OCI-LY3 (cell line): ENCODE results near the gene QSER1.

ENCODE experiments used
- H2AFZ ChIP-seq: fragments of 200-600, 300-600 bp; shearing (Covaris generic); 2 replicates; pipeline ENCODE4 v1.6.0; 2014; ENCODE audit warnings: antibody characterized with exemption, low read depth, low read length
- H3K27ac ChIP-seq: fragments of 200-600, 300-600 bp; sonication (generic); 2 replicates; pipeline ENCODE4 v1.5.1; 2014; ENCODE audit warnings: mild to moderate bottlenecking, low read length, moderate library complexity, mixed read lengths
- H3K27me3 ChIP-seq: fragments of 200-600, 300-600 bp; sonication (generic); 2 replicates; pipeline ENCODE4 v1.6.1; 2014; ENCODE audit warnings: low read depth, low read length, mixed read lengths
- H3K36me3 ChIP-seq: fragments of 200-600, 300-600 bp; sonication (generic); replicated peaks from 2 replicates; pipeline ENCODE3; 2014; ENCODE audit warnings: low read depth, low read length, mixed read lengths
- H3K4me1 ChIP-seq: fragments of 300-600, 200-600 bp; sonication (generic); 2 replicates; pipeline ENCODE4 v1.6.1; 2014; ENCODE audit warnings: low read length, mixed read lengths
- H3K4me2 ChIP-seq: fragments of 200-600, 300-600 bp; sonication (generic); 2 replicates; pipeline ENCODE4 v1.6.1; 2014; ENCODE audit warnings: low read length, mixed read lengths
- H3K4me3 ChIP-seq: fragments of 300-600, 200-600 bp; sonication (generic); 2 replicates; pipeline ENCODE4 v1.5.1; 2014; ENCODE audit warnings: antibody characterized with exemption, mild to moderate bottlenecking, low read length, moderate library complexity
- H3K79me2 ChIP-seq: fragments of 300-600, 200-600 bp; shearing (Covaris generic); 2 replicates; pipeline ENCODE4 v1.6.1; 2014; ENCODE audit warnings: mild to moderate bottlenecking, low read length, mixed read lengths
- H3K9ac ChIP-seq: fragments of 300-600, 200-600 bp; shearing (Covaris generic); 2 replicates; pipeline ENCODE4 v1.6.0; 2014; ENCODE audit warnings: mild to moderate bottlenecking, low read length, moderate library complexity
- H3K9me3 ChIP-seq: fragments of 200-600, 300-600 bp; shearing (Covaris generic); 2 replicates; pipeline ENCODE4 v1.6.1; 2014; ENCODE audit warnings: low read length, mixed read lengths; ENCODE audit not compliant: insufficient read depth
- H4K20me1 ChIP-seq: fragments of 200-600, 300-600 bp; sonication (generic); 2 replicates; pipeline ENCODE4 v1.6.1; 2016; ENCODE audit warnings: low read length, mixed read lengths; ENCODE audit not compliant: insufficient read depth
- EZH2phosphoT487 ChIP-seq: fragments of 200-600 bp; shearing (Covaris generic); IDR thresholded peaks from 2 replicates; pipeline ENCODE4 v1.6.1; 2018; ENCODE audit warnings: antibody characterized with exemption, mixed run types, low read depth
- TF ChIP-seq, protein P1 (sequence below): fragments of 200-600, 300-600 bp; sonication (generic); IDR thresholded peaks from 2 replicates; pipeline ENCODE4 v1.5.1; 2014; ENCODE audit warnings: antibody characterized with exemption, low read length, low read depth

Gene QSER1

DNA sequence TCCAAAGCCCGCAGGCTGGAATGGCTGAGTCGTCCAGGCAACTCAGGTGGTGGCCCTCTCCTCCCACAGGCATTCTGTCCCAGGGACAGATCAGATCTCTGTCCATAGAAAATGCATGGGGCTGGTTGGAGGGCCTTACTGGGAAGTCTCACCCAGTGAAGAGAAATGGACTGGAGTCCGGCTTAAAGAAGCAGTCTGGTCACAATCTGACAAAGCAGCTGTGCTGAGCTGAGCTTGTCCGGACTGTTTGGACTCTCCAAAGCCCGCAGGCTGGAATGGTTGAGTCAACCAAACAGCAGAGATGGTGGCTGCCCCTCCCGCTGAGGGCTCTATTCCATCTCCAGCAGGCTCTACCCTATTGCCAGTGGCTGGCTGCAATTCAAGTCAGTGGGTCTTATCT lies 108.7 kb downstream of the QSER1 start:
- Histone ChIP-seq H3K9ac (no peak overlapping the region), H3K4me1 (no peaks in the 10 kb centered on the region), H3K4me3 (no peak overlapping the region), H4K20me1 (no peaks in the 10 kb centered on the region), H3K27me3 (0 out of 2 replicates have a peak, but pooled peaks cover 6% of the 10 kb centered on the region), H3K36me3 (no peaks in the 10 kb centered on the region), H3K79me2 (no peaks in the 10 kb centered on the region), H3K9me3 (no peaks in the 10 kb centered on the region), H3K4me2 (no peak overlapping the region), H3K27ac (no peak overlapping the region), H2AFZ (no peak overlapping the region)
- TF ChIP-seq, protein P1, sequence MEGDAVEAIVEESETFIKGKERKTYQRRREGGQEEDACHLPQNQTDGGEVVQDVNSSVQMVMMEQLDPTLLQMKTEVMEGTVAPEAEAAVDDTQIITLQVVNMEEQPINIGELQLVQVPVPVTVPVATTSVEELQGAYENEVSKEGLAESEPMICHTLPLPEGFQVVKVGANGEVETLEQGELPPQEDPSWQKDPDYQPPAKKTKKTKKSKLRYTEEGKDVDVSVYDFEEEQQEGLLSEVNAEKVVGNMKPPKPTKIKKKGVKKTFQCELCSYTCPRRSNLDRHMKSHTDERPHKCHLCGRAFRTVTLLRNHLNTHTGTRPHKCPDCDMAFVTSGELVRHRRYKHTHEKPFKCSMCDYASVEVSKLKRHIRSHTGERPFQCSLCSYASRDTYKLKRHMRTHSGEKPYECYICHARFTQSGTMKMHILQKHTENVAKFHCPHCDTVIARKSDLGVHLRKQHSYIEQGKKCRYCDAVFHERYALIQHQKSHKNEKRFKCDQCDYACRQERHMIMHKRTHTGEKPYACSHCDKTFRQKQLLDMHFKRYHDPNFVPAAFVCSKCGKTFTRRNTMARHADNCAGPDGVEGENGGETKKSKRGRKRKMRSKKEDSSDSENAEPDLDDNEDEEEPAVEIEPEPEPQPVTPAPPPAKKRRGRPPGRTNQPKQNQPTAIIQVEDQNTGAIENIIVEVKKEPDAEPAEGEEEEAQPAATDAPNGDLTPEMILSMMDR: no peak

DNA sequence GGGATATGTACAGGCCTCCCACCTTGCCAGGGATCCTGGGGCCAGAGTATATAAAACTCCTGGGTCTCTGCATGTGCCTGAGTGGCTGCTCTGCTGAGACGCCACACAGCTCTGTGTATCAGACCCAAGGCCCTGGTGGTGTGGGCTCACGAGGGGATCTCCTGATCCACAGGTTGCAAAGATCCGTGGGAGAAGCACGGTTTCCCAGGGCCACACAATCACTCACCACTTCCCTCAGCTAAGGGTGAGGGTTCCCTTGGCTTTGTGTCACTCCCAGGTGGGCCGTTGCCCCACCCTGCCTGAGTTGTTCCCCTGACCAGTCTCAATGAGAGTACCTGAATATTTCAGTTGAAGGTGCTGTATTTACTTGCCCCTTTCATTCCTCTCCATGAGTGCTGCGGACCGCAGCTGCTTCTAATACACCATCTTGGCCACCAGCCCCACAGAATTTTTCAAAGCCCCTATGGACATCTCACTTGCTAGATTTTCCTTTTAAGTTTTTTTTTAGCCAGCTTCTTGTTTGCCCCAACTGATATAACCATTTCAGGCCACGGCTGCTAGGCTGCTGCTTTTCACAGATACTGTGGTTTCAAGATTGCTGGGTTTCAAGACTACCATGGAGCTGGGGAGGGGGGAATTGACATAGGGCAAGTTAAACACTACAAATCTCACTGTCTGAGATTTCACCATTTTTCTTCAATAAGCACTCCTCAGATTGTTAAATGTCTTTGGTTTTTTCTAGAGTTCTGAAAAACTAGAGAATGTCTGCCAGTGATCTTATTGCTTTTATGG lies 109.3 kb downstream of the QSER1 start:
- H3K4me1 ChIP-seq: no peaks in the 10 kb centered on the region
- no peak overlapping the region for H3K27ac ChIP-seq
- no peak overlapping the region for H3K4me3 ChIP-seq
- no peak overlapping the region for H3K9ac ChIP-seq
- TF ChIP-seq, protein P1: no peak
- no peak for TF ChIP-seq EZH2phosphoT487
- H3K79me2 ChIP-seq: no peaks in the 10 kb centered on the region
- H2AFZ ChIP-seq: no peak overlapping the region
- no peak overlapping the region for H3K4me2 ChIP-seq
- no peaks in the 10 kb centered on the region for H3K27me3 ChIP-seq
- H3K36me3 ChIP-seq: no peaks in the 10 kb centered on the region
- H4K20me1 ChIP-seq: no peaks in the 10 kb centered on the region
- H3K9me3 ChIP-seq: no peaks in the 10 kb centered on the region

DNA sequence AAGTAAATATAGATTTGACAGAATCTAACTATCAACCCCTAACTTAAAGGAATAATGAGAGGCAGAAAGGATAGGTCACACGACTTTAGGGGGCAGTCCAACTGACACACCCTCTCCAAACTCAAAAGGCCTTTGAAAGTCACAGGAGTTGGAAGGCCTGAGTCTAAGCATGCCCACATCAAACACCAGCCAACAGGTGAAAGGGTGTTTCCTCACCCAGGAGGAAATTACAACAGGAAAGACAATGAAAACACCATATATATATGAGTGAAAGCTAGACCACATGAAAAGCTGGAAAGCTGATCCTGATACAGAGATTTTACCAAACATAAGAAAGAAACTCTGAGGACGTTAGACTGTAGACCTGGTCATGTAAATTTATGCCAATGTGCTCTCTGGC lies 112.6 kb downstream of the QSER1 start:
- H2AFZ ChIP-seq: no peak overlapping the region

DNA sequence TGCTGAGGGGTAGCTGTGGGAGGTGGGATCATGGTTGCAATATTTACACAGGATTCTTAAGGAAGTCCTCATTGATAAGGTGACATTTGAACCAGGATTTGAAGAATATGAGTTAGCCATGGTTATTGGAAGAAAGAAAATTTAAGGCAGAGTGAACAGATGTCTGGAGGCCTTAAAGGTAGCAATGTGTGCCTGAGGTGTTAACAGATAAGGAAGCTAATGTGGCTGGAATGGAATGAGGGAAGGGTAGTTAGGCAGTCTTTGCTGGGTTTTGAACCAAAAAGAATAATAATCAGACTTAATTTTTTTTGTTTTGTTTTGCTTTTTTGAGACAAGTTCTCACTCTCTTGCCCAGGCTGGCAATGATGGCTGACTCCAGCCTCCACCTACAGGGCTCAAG lies 113.4 kb downstream of the QSER1 start:
- Histone ChIP-seq H3K79me2 (no peaks in the 10 kb centered on the region), H3K4me2 (no peak overlapping the region), H4K20me1 (no peaks in the 10 kb centered on the region), H3K9me3 (no peaks in the 10 kb centered on the region), H3K27ac (no peak overlapping the region), H3K4me1 (peaks cover 3% of the 10 kb centered on the region), H3K27me3 (peaks cover 7% of the 10 kb centered on the region; the same call in 1 of the 2 replicates), H3K9ac (no peak overlapping the region), H3K4me3 (no peak overlapping the region), H3K36me3 (no peaks in the 10 kb centered on the region), H2AFZ (no peak overlapping the region)
- TF ChIP-seq EZH2phosphoT487: no peak
- TF ChIP-seq, protein P1: no peak

More for the DNA sequence above, 112.6 kb downstream of the QSER1 start:
- no peak overlapping the region for H3K4me2 ChIP-seq
- H3K27me3 ChIP-seq: peaks cover 4% of the 10 kb centered on the region; the same call in 1 of the 2 replicates
- H3K4me3 ChIP-seq: no peak overlapping the region
- no peak overlapping the region for H3K27ac ChIP-seq
- no peaks in the 10 kb centered on the region for H3K4me1 ChIP-seq
- no peaks in the 10 kb centered on the region for H3K79me2 ChIP-seq
- H3K36me3 ChIP-seq: no peaks in the 10 kb centered on the region
- TF ChIP-seq, protein P1: no peak
- no peak for TF ChIP-seq EZH2phosphoT487
- H4K20me1 ChIP-seq: no peaks in the 10 kb centered on the region
- no peaks in the 10 kb centered on the region for H3K9me3 ChIP-seq
- no peak overlapping the region for H3K9ac ChIP-seq
